Activated T-cell treated with anti-CD3 and anti-CD28 coated beads for 48 hours (primary cell): ENCODE results near the gene LTB4R2.
A peak's percentile ranks its signal among the peaks of the same experiment; 100 is the strongest.

Experiments
- DNase-seq: peaks from one replicate; pipeline ENCODE4 v3.0.0-alpha.2; 2020; ENCODE audit warnings: low read depth

The LTB4R2 gene

GRCh38 chr14:24309538-24310264 lies at the start of gene LTB4R2:
LTB4R2 (plus strand) TSS chr14:24310140; CDS start chr14:24310665, 525 bp downstream.
- DNase-seq: no peak

DNA sequence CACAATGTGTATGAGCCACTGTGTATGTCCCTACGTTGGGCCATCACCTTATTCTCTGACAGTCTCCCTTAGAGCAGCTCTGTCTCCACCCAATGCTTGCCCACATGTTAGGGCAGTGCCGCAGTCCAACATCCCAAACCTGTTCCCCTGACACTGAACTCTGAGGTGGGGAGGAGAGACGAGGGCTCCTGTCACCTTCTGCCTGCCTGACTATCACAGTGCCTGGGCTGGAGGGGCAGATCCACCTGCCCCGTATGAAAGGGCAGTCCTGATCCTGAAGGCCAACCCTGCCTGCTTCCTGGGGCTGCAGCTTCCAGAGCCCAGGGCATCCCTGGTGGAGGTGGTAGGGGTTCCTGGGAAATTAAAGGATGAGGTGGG lies 49.2 kb upstream of the LTB4R2 start:
- DNase-seq: no peak

DNA sequence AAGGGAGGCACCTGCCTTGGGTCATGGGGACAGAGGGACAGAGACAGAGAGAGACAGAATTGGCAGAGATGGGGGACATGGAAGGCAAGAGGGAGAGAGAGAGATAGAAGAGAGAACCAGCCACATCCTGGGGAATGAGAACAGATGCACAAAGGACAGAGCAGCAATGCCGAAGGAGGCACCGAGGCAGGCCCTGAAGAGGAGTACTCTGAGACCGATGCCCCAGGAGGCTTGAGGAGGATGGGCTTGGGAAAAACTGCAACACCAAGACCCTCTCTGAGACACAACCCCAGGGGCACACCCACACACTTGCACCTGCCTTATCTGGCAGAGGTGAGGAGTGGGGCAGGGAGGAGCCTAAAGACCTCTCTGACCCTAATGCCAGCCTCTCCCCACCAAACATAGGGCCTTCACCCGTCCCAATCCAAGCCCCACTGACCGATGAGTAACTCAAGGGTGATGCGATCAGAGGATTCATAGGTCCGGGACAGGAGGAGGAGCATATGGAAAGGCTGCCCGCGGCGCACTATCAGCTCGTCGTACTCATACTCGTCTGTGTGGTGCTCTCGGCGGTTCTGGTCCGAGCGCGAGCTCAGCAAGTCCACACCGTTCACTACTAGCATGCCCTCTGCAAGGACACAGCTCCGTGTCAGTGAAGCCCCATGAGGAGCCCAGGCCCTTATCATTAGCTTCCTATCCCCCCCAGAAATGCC lies 48.5 kb upstream of the LTB4R2 start:
- DNase-seq: no peak

GRCh38 chr14:24261969-24262327 lies 48.0 kb upstream of the LTB4R2 start:
- DNase-seq: no peak

- no peak for DNase-seq
These were observed 46.9 kb upstream of the LTB4R2 start, which contains the start of gene TGM1 for GRCh38 chr14:24262821-24263733. TGM1 (minus strand) TSS chr14:24263177; CDS start chr14:24262352, 825 bp downstream.

- no peak for DNase-seq
These were observed 46.1 kb upstream of the LTB4R2 start for GRCh38 chr14:24263848-24264247.

- DNase-seq: no peak
These were observed 45.6 kb upstream of the LTB4R2 start for GRCh38 chr14:24264298-24264697.

DNA sequence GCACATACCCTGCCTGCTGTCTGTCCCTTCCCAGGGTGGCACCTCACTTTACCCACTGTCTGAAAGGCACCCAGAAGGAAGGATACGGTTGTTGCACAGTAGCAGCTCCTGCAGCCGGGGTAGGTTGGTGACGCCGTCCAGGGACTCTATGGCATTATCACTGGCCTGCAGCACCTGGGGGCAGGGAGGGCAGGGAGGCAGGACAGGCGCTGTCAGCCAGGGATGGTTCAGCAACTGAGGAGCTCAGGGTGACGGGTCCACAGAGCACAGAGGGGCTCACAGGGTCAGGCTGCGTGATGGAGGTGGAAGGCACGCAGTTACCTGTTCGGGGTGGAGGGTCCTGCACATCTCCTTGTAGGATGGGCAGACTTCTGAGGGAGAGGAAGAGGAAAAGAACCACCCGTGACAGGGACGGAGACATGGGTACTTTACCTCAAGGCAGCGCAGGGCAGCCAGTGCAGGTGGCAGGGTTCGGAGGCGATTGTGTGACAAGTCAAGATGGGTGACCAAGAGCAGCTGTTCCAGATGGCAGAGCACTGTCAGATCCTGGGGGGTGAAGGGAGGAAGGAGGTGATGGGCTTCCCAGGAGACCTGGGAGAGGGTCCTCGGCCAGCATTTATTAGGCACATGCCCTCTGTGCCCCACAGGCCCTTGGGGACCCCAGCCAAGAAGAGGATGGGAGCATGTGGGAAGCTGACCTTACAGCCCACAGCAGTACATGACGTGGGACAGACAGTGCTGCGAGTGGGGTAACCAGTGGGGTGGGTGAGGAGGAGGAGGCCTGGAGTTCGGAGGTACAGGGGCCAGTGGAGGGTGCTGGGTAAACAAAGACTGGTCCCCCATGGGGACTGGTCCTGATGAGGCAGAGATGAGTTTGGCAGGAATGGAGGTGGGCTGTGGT lies 43.3 kb upstream of the LTB4R2 start:
- no peak for DNase-seq

DNA sequence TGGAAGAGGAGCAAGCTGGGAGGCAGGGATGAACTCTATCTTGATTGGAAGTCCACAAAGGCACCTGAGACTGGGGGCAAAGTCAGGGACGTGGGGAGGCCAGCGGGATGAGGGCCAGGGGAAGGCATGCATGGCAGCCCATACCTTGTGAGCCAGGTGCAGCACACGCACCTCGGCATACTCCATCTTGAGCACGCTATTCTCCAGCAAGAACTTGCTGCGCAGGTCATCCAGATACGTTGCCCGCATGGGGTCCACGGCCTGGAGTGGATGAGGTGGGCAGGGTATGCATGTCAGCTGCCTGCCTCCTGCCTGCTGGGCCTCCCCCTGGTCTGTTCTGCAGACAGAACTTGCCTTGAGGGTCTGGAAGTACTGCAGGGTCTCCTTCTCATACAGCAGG lies 42.4 kb upstream of the LTB4R2 start:
- DNase-seq: no peak

DNA sequence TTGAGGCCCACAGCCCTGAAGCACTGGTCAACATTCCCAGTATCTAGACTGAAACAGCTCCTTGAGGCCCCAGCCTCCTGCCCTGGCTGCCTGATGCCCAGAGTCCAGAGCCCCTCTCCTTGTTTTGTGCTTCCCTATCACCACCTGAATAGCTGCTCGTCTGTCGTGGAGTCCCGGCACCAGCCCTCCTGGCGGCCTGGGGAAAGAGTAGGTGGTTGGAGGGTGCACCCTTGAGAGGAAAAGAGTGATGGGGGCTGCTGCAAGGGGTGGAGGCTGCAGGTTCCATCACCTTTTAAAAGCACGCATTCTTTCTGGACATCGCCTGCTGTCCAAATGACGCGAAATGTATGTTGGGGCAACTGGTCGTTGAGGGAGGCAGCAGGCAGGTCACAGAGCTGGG lies 41.7 kb upstream of the LTB4R2 start:
- DNase-seq: no peak

DNA sequence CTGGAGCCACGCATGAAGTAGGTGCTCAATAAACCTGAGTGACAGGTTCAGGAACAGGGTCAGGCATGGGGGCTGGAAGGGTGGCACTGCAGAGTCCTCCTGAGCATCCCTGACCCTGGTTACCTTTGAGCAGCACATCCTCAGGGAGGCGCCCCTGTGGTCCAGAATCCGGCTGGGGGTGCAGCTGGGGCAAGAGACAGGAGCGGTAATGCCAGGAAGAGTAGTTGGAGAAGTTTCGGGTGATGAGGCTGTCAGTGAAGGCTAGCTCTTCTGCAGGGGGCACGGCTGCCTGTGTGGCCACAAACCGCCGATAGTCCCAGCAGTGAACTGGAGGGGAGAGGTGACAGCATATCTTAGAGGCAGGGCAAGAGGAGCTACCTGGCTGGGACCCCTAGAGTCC lies 40.6 kb upstream of the LTB4R2 start:
- DNase-seq: no peak

DNA sequence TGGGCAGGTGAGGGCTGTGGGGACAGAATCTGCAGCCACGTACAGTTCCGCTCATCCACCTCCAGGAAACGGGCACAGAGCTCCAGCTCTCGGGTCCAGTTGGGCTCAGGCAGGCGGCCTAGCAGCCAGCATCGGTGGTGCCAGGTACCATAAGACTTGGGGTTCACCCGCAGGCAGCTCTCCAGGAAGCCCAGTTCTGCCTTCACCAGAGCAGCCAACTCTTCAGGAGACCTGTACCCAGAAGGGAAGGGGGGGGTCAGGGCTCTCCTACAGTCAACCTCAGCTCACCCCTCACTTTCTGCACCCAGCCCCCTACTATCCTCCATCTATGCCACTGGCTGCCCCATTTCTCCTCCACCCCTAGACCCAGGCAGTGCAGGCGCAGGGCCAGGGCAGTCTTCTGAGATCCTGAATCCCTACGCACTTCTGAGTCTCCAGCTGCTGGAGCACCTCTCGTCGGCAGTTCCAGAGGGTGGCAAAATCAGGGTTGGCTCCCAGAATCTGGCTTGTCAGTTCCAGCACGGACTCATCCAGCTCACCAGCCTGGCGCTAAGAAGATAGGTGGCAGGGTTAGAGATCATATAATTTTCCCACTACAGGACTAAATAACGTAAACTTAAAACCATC lies 39.9 kb upstream of the LTB4R2 start:
- DNase-seq: no peak

GRCh38 chr14:24270537-24271133 lies 39.3 kb upstream of the LTB4R2 start:
- no peak for DNase-seq

DNA sequence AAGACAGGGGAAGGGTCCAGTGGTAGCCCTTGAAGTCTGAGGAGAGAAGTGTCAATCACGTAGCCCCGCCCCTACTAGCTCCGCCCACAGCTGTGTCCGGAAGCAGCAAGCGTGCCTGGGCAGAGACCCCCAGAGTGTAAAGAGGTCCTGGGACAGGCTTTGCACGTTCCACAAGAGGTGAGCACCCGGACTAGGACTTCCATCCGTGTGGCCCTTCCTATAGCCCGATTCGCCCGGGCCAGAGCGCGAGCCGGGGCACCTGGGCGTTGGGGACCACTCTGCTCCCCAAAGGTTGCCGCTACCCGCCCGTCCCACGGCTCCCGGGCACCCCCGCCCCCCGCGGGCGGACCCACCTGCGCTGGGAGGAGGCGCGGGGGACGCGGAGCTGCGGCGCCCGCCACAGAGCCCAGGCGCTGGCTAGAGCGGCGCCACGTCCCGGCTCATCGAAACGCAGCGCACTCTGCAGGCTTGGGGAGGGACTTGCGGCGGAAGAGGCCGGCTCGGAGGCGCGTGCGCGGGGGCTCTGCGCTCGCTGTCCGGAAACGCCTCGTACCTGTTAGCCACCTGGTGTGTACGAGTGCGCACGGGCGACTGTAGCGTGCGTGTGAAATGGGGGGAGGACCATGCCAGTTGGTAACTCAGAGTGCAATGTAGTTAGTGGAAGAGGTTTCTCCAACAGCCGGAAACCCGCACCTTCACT lies 38.7 kb upstream of the LTB4R2 start, which contains the start of gene RABGGTA:
Gene RABGGTA, minus strand, starts transcription at position 464 of the 700 bp plus-strand sequence. CDS start 482 bp downstream, outside the sequence.
- peak; percentile 85 for DNase-seq

DNA sequence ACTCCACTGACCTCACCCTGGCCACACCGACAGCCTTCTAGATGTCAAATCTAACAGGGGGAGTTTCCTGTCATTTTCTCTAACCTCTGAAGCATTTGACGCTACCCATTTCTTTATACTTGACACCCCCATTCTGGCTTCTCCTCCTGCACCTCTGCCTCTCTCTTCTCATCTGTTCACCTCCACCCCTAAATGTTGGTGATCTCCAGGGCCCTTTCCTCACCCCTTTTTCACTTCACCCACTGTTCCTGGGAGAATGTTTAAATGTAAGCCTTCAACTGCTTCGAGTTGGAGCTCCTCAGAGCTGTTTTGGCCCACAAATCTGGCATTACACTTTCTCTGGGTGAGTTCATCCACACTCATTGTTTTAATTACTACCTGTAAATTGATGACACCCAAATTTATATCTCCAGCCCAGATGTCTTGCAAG lies 38.1 kb upstream of the LTB4R2 start:
- DNase-seq: no peak

GRCh38 chr14:24272467-24272866 lies 37.5 kb upstream of the LTB4R2 start:
- DNase-seq: no peak

DNA sequence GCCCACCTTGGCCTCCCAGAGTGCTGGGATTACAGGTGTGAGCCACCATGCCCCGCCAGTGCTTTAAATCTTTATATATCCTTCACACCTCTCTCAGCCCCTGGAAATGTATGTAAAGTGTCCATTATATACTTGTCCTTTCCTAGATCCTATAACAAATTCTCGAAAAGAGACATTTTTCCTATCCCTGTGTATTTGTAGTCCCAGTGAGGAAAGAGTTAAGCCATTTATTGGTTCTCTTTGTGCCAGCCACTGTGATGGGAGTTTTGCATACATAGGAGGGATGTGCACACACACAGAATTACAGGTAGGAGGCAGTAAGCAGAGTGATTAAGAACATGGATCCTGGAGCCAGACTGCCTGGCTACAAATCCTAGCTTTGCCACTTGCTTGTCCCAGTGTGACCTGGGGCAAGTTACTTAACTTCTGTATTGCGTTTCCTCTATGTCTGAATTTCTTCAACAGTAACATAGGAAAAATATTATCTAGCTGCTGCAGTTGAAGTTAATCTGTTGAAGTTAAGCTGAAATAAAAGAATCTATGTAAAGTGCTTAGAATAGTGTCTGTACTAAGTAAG lies 36.4 kb upstream of the LTB4R2 start:
- no peak for DNase-seq

DNA sequence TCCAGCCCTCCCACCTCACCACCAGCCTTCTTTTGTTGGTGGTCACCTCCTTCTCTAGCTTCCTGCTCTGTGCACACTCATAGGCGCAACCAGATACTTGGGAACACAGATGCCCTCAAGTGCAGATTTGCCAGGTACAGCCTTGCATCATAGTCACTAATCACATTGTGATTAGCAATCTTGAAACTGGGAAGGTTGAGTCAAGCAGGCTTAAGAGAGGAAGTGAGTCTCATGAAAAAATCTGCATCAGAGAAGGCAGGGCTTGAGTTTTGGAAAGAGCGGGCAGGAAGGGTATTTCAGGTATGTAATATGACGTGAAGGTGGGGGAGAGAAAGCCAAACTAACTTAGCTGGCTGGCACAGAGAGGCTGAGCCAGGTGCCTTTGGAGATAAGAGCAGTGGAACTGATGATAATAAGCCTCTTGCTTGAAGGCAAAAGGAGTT lies 35.8 kb upstream of the LTB4R2 start:
- DNase-seq: peak; percentile 22

DNA sequence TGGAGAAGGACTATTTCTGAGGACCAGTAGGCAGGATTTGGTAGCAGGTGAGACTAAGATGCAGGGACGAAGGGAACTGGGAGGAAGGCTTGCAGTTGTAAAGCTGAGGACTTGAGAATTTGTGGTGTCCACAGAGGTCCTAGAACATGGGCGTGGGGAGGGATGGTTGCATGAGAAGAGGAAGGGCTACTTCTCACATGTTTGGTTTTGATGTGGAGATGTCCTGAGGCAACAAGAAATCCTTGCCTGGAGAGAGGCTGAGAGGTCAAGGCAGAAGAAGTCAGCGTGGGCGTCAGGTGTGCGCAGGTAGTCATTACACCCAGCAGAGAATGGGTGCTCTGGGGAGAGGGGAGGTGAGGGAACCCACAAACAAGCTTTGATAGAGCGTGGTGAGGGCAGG lies 32.9 kb upstream of the LTB4R2 start:
- no peak for DNase-seq
